ENCODE results near the gene ACACA. TPM values are rescaled to one million over a fixed set of nuclear protein-coding genes. Genes with fewer than 3 reads are reported as not detected.
"Not testable (repeated sequence)": the region's sequence is repeated elsewhere in the genome, so short reads cannot be mapped to it uniquely, and the experiment has no call there.

The ACACA gene
- 10 to 100 TPM; 38.5 to 94.5 (median 47.3) TPM for total RNA-seq

DNA sequence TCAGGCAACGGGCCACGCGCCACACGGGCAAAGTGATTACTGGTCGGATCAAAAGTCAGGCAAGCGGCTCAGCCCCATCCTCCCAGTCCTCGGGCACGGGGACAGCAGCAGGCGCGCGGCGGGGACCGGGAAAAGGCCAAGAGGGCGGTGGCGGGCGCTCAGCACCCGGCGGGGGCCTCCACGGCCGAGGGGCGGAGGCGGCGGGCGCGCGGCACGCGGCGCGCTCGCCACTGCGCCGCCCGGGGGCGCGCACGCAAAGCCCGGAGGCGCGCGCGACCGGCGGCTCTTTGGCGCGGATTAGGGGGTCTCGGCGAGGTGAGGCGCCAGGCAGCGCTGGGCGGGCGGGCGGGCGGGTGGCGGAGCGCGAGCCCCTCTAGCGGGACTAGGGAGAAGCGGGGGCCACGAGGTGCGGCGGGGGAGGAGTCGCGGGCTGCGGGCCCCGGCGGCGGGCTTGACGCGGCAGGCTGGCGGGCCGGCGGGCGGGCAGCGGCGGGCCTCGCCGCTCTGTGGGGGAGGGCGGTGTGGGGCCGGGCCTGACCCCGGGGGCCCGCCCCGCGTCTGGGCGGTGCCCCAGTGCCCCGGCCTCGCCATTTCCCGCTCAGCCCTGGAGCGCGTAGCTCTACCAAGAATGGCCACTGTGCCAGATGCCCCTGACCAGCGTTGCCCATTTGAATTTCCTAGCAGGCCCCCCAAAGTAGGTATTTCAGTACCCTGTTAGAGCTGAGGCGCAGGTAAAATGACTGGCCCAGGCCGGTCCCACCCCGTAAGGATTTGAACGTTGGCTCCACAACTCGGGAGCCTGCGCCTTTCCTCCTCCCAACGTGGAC is at the start of gene ACACA, which contains the start of gene TADA2A:
ACACA (minus strand) TSS at position 202 of the 827 bp plus-strand sequence. CDS start 537 bp downstream, outside the sequence.
TADA2A (plus strand) TSS at position 252 of the 827 bp plus-strand sequence. CDS start 4,480 bp downstream, outside the sequence.
- in situ Hi-C loops (cut with MboI; ENCODE audit: low pct_unique_long_range_greater_than_20kb in 2 of 9, low sequenced_read_pairs in 9 of 9, unreplicated experiment in 9 of 9): no loop called here
- Histone ChIP-seq H3K4me1 (replicated peaks in 1 of 2) (peaks cover 7 to 12% of the 10 kb centered on the region in 2 donors), H3K27ac (peak within 1 kb of the TSS; percentile 71 to 86), H3K4me3 (peak within 1 kb of the TSS; percentile 51 to 79 (median 60))
- ATAC-seq (replicated peaks in 6 of 8): peak; percentile 83 to 91 (median 86)
- WGBS, 10 experiments: 0% methylated on average over 1 to 3 of the region's 98 CpGs; no CpG with 5 or more reads in 7 of the 10 experiments

DNA sequence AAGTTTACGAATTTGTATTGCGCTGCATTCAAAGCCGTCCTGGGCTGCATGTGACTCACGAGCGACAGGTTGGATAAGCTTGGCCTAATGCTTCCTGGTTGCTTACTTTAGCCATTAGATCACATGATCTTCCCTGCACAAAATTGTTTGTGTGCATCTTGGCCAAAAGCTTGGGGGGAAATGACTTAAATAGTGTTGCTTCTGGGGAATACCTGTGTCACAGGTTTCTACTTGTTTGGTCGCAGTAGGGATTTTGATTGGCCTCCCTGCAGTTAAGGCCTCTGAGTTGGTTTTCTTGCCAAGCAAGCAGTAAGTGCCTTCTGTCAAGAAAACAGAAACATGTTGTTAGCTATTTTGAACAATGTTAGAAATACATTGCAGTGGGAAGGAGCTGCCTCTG is 43.5 kb upstream of the ACACA start:
- 86 to 100% (median 98%) methylated on average over 1 to 6 of the region's 6 CpGs; no CpG with 5 or more reads in 3 of the 10 experiments for WGBS, 10 experiments
- in situ Hi-C loops (cut with MboI; ENCODE audit: low pct_unique_long_range_greater_than_20kb in 2 of 9, low sequenced_read_pairs in 9 of 9, unreplicated experiment in 9 of 9): no loop called here
- H3K4me1 ChIP-seq (replicated peaks in 1 of 2): no peaks in the 10 kb centered on the region
- no peak overlapping the region for H3K27ac ChIP-seq
- no peak for ATAC-seq (replicated peaks in 6 of 8)
- H3K4me3 ChIP-seq: no peak overlapping the region

DNA sequence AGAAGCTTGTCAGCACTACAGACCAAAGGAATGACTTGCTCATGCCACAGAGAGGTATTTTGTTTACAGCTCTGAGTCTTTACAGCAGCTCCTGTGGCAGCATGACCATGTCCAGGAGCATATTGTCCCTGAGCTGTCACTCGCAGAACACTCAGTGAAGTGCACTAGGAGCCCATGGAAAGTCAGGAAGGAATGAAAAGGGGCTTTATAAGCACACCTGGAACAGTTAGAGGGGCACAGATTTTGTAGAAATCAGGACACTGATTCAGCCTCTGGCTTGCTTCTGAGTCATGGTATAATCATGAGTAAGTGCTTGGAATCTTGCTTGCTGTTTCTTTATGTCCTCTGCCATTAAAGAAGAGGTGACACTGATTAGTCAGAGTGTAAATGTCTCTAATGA is 41.0 kb upstream of the ACACA start:
- no peak overlapping the region for H3K27ac ChIP-seq
- no peaks in the 10 kb centered on the region for H3K4me1 ChIP-seq (replicated peaks in 1 of 2)
- peak in 3 of 8 experiments; percentile 64 to 85 (median 79) for ATAC-seq (replicated peaks in 6 of 8)
- 20 to 100% (median 100%) methylated on average over 1 of the region's 1 CpG; no CpG with 5 or more reads in 7 of the 10 experiments for WGBS, 10 experiments
- H3K4me3 ChIP-seq: no peak overlapping the region
- in situ Hi-C loops (cut with MboI; ENCODE audit: low pct_unique_long_range_greater_than_20kb in 2 of 9, low sequenced_read_pairs in 9 of 9, unreplicated experiment in 9 of 9): no loop called here

DNA sequence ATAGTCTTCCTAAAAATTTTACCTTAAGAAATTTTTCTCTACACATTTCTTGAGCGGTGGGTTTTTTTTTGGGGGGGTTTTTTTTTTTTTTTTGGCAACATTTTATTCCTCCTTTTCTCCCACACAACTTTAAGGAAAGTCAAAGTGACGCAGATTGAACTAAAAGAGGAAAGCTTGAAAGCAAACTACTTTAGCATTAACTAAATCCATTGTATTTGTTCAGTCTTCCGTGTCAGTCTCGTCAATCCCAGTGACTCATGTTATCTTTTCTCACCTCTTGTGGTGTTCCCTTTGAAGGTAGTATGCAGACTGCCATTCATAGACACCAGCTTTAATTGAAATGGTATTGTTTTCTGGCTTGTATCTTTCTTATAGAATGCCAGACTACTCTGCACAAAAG is 39.4 kb upstream of the ACACA start:
- ATAC-seq (replicated peaks in 6 of 8): peak in 3 of 8 experiments; percentile 9 to 45 (median 24)
- Histone ChIP-seq H3K4me3 (no peak overlapping the region), H3K4me1 (replicated peaks in 1 of 2) (no peaks in the 10 kb centered on the region), H3K27ac (no peak overlapping the region)
- WGBS, 10 experiments: 20 to 100% (median 45%) methylated on average over 1 to 4 of the region's 4 CpGs
- in situ Hi-C loops (cut with MboI; ENCODE audit: low pct_unique_long_range_greater_than_20kb in 2 of 9, low sequenced_read_pairs in 9 of 9, unreplicated experiment in 9 of 9): no loop called here

DNA sequence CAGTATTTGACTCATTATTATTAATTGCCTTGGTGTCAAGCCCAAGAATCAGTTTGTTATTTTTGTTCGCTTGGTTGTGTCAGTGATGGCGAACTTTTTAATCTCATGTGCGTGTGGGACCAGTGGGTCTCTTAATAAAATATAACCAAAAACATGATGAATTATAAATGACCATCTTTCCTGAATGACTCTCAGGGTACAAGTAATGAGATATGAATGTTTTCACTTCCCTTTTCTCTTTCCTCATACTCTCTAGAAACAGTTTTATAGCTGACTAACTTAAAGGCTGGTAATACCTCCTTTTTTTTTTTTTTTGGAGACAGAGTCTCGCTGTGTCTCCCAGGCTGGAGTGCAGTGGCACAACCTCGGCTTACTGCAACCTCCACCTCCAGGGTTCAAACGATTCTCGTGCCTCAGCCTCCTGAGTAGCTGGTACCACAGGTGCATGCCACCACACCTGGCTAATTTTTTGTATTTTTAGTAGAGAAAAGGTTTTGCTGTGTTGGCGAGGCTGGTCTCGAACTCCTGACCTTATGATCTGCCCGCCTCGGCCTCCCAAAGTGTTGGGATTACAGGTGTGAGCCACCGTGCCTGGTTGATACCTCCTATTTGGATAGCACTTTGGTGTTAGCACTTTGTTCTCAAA is 34.9 kb upstream of the ACACA start:
- H3K4me3 ChIP-seq; in situ Hi-C loops (cut with MboI; ENCODE audit: low pct_unique_long_range_greater_than_20kb in 2 of 9, low sequenced_read_pairs in 9 of 9, unreplicated experiment in 9 of 9); H3K4me1 ChIP-seq (replicated peaks in 1 of 2); ATAC-seq (replicated peaks in 6 of 8); H3K27ac ChIP-seq: not testable (repeated sequence)
- 89 to 100% (median 95%) methylated on average over 3 to 11 of the region's 12 CpGs for WGBS, 10 experiments

DNA sequence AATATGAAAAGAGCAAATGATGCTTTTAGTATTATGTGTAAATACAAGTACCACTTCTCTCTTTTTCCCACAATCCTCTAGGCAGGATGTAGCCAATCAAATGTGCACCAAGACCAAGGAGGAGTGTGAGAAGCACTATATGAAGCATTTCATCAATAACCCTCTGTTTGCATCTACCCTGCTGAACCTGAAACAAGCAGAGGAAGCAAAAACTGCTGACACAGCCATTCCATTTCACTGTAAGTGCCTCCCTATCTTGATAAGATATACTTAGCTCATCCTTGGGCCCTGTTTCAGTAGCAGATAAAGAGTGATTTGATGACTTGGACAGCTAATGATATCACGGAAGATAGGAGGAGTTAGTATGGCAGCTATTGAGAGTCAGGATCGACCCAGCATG is 33.8 kb upstream of the ACACA start:
- no peak for ATAC-seq (replicated peaks in 6 of 8)
- no peaks in the 10 kb centered on the region for H3K4me1 ChIP-seq (replicated peaks in 1 of 2)
- no peak overlapping the region for H3K4me3 ChIP-seq
- WGBS, 10 experiments: 94 to 100% (median 100%) methylated on average over 1 to 2 of the region's 2 CpGs; no CpG with 5 or more reads in 4 of the 10 experiments
- no peak overlapping the region for H3K27ac ChIP-seq
- in situ Hi-C loops (cut with MboI; ENCODE audit: low pct_unique_long_range_greater_than_20kb in 2 of 9, low sequenced_read_pairs in 9 of 9, unreplicated experiment in 9 of 9): no loop called here

DNA sequence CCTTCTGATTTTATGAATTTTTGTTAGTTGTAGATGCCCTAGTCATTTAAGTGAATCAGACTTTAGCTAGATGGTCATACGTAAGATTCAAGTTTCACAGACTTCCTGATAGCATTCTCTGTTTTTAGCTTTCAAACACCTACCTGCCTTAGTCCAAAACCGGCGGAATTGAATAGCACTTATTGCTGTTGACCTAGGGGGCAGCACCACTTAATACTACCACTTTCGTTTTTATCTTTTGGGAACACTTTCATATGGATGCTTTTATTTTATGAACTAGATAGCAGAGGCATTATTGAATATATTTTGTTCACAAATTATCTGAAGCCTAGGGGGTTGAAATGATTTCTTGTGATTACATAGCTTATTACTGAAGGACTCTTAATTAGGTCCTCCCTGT is 31.5 kb upstream of the ACACA start:
- no peak for ATAC-seq (replicated peaks in 6 of 8)
- Histone ChIP-seq H3K27ac (no peak overlapping the region), H3K4me1 (replicated peaks in 1 of 2) (no peaks in the 10 kb centered on the region), H3K4me3 (no peak overlapping the region)
- 60 to 96% (median 86%) methylated on average over 1 to 4 of the region's 4 CpGs; no CpG with 5 or more reads in 1 of the 10 experiments for WGBS, 10 experiments
- in situ Hi-C loops (cut with MboI; ENCODE audit: low pct_unique_long_range_greater_than_20kb in 2 of 9, low sequenced_read_pairs in 9 of 9, unreplicated experiment in 9 of 9): no loop called here

DNA sequence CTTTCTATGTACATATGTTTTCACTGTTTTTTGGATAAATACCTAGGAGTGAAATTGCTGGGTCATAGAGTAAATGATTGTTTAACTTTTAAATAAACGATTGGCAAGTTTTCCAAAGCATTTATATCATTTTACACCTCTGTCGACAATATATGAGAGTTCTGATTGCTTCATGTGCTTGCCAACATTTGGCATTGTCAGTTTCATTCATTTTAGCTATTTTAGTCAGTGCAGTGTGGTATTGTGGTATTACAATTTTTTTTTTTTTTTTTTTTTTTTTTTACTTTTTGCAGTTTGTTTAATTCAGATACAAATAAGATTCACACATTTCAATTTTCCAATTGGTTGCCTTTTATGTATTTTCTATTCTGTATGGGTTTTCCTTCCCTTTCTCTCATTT is 26.0 kb upstream of the ACACA start:
- ATAC-seq (replicated peaks in 6 of 8): no peak
- Histone ChIP-seq H3K4me1 (replicated peaks in 1 of 2) (peaks cover 3 to 5% of the 10 kb centered on the region in 2 donors), H3K4me3 (no peak overlapping the region), H3K27ac (no peak overlapping the region)
- WGBS, 10 experiments: 83 to 100% (median 92%) methylated on average over 1 to 2 of the region's 2 CpGs; no CpG with 5 or more reads in 2 of the 10 experiments
- in situ Hi-C loops (cut with MboI; ENCODE audit: low pct_unique_long_range_greater_than_20kb in 2 of 9, low sequenced_read_pairs in 9 of 9, unreplicated experiment in 9 of 9): no loop called here

DNA sequence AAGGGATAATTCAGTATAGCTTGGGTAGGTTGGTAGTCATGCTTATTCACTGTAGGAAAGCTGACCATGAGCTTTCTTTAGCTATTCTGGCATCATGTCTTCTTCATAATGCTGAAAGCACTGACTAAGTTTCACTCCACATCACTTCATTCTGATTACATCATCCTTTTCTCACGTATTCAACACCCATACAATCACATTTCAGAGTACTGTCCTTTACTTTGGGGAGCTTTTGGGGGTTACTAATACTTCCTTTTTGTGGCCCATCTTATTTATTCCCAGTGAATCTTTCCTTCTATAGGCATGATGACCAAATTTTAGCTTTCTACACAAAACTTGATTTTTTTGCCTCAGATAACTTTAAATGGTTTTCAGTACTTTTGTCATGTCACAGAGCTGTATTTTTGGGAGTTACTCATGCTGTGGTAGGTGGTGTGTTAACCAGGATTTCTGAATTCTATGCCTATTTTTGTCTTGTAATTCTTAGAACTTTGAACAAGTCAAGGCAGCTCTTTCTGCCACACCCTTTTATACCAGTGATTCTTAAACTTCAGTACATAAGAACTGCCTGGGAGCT is 23.5 kb upstream of the ACACA start:
- peak; percentile 40 to 81 (median 69) for ATAC-seq (replicated peaks in 6 of 8)
- H3K27ac ChIP-seq: no peak overlapping the region

DNA sequence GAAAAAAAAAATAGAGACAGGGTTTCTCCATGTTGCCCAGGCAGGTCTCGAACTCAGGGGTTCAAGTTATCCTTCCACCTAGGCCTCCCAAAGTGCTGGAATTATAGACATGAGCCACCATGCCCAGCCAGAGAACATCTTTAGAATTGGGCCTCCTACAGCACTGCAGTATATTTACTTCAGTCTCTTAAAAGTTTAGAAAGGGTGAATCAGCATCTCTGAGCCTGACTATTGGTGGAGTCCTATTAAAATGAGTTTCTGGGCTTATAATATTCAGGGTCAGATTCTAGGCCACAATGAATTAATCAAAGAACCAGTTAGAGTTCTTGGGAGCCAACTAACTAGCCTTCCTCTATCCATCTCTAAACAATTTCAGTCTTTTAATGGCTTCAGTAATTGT is 22.8 kb upstream of the ACACA start:
- peak in 2 of 8 experiments; percentile 64 to 71 for ATAC-seq (replicated peaks in 6 of 8)
- peaks cover 3 to 5% of the 10 kb centered on the region in 2 donors for H3K4me1 ChIP-seq (replicated peaks in 1 of 2)
- no peak overlapping the region for H3K27ac ChIP-seq
- H3K4me3 ChIP-seq: no peak overlapping the region
- WGBS, 10 experiments: 83 to 100% (median 100%) methylated on average over 1 of the region's 1 CpG; no CpG with 5 or more reads in 6 of the 10 experiments
- in situ Hi-C loops (cut with MboI; ENCODE audit: low pct_unique_long_range_greater_than_20kb in 2 of 9, low sequenced_read_pairs in 9 of 9, unreplicated experiment in 9 of 9): no loop called here

More for the DNA sequence above, 23.5 kb upstream of the ACACA start:
- WGBS, 10 experiments: 0 to 67% (median 38%) methylated on average over 1 of the region's 1 CpG; no CpG with 5 or more reads in 3 of the 10 experiments
- H3K4me1 ChIP-seq (replicated peaks in 1 of 2): peaks cover 3 to 5% of the 10 kb centered on the region in 2 donors
- no peak overlapping the region for H3K4me3 ChIP-seq
- in situ Hi-C loops (cut with MboI; ENCODE audit: low pct_unique_long_range_greater_than_20kb in 2 of 9, low sequenced_read_pairs in 9 of 9, unreplicated experiment in 9 of 9): no loop called here

DNA sequence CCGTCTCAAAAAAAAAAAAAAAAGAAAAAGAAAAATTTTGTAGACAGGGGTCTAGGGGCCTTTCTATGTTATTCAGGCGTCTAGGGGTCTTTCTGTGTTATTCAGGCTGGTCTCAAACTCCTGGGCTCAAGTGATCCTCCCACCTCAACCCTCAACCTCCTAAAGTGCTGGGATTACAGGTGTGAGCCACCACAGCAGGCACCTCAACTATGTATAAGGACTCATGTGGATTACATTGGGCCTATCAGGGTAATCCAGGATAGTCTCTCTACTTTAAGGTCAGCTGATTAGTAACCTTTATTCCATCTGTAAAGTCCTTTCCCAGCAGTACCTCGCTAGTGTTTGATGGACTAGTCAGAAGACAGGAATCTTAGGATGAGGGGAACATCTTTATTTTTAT is 22.4 kb upstream of the ACACA start:
- Histone ChIP-seq H3K4me1 (replicated peaks in 1 of 2) (peaks cover 3 to 5% of the 10 kb centered on the region in 2 donors), H3K4me3 (no peak overlapping the region), H3K27ac (no peak overlapping the region)
- in situ Hi-C loops (cut with MboI; ENCODE audit: low pct_unique_long_range_greater_than_20kb in 2 of 9, low sequenced_read_pairs in 9 of 9, unreplicated experiment in 9 of 9): no loop called here
- no peak for ATAC-seq (replicated peaks in 6 of 8)
- WGBS, 10 experiments: 80 to 100% (median 97%) methylated on average over 1 to 3 of the region's 3 CpGs; no CpG with 5 or more reads in 6 of the 10 experiments

DNA sequence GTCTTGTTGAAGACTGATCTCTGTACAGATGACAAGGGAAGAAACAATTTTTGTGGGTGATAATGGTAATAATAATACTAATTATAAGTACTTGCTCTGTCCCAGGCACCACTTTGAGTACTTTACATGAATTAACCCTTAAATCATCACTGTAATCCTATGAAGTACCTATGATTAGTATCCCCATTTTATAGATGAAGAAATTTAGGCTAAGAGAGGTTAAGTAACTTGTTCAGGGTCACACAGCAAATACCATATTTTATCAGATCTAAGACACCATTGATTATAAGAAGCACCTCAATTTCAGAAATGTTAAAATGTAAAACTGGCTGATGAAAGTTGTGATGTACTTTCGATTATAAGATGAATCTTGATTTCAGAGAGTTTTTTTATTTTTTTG is 18.6 kb upstream of the ACACA start:
- ATAC-seq (replicated peaks in 6 of 8): no peak
- Histone ChIP-seq H3K4me3 (no peak overlapping the region), H3K27ac (no peak overlapping the region), H3K4me1 (replicated peaks in 1 of 2) (peaks cover 3% of the 10 kb centered on the region in 2 donors)
- in situ Hi-C loops (cut with MboI; ENCODE audit: low pct_unique_long_range_greater_than_20kb in 2 of 9, low sequenced_read_pairs in 9 of 9, unreplicated experiment in 9 of 9): no loop called here
- 71 to 100% (median 100%) methylated on average over 1 of the region's 1 CpG; no CpG with 5 or more reads in 1 of the 10 experiments for WGBS, 10 experiments

All from motor neuron (in vitro differentiated cells).